Measurements from ENCODE around the gene PIK3R1. TPM values are rescaled to one million over a fixed set of nuclear protein-coding genes. Genes with fewer than 3 reads are reported as not detected.

PIK3R1 gene
- total and polyA plus RNA-seq, 4 donors, result 73.3 to 123 (median 88.3) TPM

GRCh38 chr5:68350176-68350575 is 134.6 kb downstream of the PIK3R1 start:
- H3K4me1 ChIP-seq (ENCODE audit: control insufficient read depth, insufficient read depth, low read length), result no peaks in the 10 kb centered on the region
- WGBS (ENCODE audit: insufficient coverage), result 95% methylated on average over 2 of the region's 4 CpGs
- H3K4me3 ChIP-seq (ENCODE audit: low read depth, low read length), result no peak overlapping the region
- no peak overlapping the region for H3K27ac ChIP-seq (ENCODE audit: low read depth, low read length)
- DNase-seq (ENCODE audit: low read depth in 4 of 6, low spot score in 6 of 6), result no peak
- H3K36me3 ChIP-seq (ENCODE audit: control insufficient read depth, insufficient read depth, low read length), result no peaks in the 10 kb centered on the region
- peaks cover 3% of the 10 kb centered on the region for H3K9me3 ChIP-seq (ENCODE audit: control insufficient read depth, insufficient read depth, low read length)
- H3K27me3 ChIP-seq (ENCODE audit: control insufficient read depth, insufficient read depth, low read length), result no peaks in the 10 kb centered on the region

Data from spinal cord (tissue), 10 donors.